Measurements from ENCODE around the gene KHDC4. TPM values are rescaled to one million over a fixed set of nuclear protein-coding genes. Genes with fewer than 3 reads are reported as not detected.

The KHDC4 gene
- total and polyA plus RNA-seq, 10 of the 15 experiments (the other 5 are each of a cell fraction or from before 2014, with no cell fraction given), result 11.7 to 109 (median 41.9) TPM

GRCh38 chr1:155946633-155947219, 12.5 kb upstream of the KHDC4 start:
- FAIRE-seq (no peak), ATAC-seq (peak; percentile 49), DNase-seq (ENCODE audit: low read depth, low spot score) (no peak)
- peak overlapping the region; percentile 12 for H3K4me3 ChIP-seq
- H3K4me1 ChIP-seq (ENCODE audit: control insufficient read depth, insufficient read depth, low read length), result peaks cover 50% of the 10 kb centered on the region
- BruUV-seq (replicated peaks), result no TSS peak
- peak overlapping the region; percentile 79 for H3K27ac ChIP-seq (ENCODE audit: control insufficient read depth, insufficient read depth)
- 24% methylated on average over 8 of the region's 8 CpGs for WGBS (ENCODE audit: insufficient coverage, insufficient replicate concordance, low lambda C conversion rate, missing lambda C conversion rate)
- H3K79me2 ChIP-seq (ENCODE audit: control insufficient read depth, insufficient read depth, low read length), result no peaks in the 10 kb centered on the region
- H3K27me3 ChIP-seq (replicated peaks in 1 of 2; ENCODE audit: control insufficient read depth in 2 of 2, insufficient read depth in 2 of 2, low read length in 1 of 2), result no peaks in the 10 kb centered on the region
- intact Hi-C loops (cut with micrococcal nuclease; ENCODE audit: unreplicated experiment) (loop anchor here (2.0 kb wide), 1 partner anchor 30 kb away; no protein-coding TSS in a partner anchor), in situ Hi-C loops (cut with MboI) (no loop called here)
- H2AFZ ChIP-seq (ENCODE audit: control insufficient read depth, low read depth, low read length), result no peak overlapping the region
- H3K9ac ChIP-seq (ENCODE audit: control insufficient read depth, insufficient read depth, low read length), result peak overlapping the region; percentile 27; the same call in 1 of the 2 replicates
- RAD21 ChIA-PET (ENCODE audit: unreplicated experiment), result interaction anchor here (0.7 to 4.4 kb wide), 15 partner anchors 9 to 180 kb away, joined by 3 to 130 read pairs (median 4); partner anchors contain the start of genes ARHGEF2 and KHDC4
- peaks cover 26 to 27% of the 10 kb centered on the region in 2 experiments; a peak in 3 of 4 replicates for H3K36me3 ChIP-seq (ENCODE audit: control insufficient read depth in 2 of 2, insufficient read depth in 2 of 2, low read length in 1 of 2)
- CTCF ChIA-PET, result interaction anchor here (1.0 to 5.0 kb wide), 13 partner anchors 9 to 150 kb away, joined by 3 to 44 read pairs (median 7); partner anchors contain the start of gene ARHGEF2
- POLR2A ChIA-PET, result interaction anchor here (0.6 to 10.8 kb wide), 7 partner anchors 10 to 341 kb away, joined by 4 to 273 read pairs (median 7); partner anchors contain the start of genes ARHGEF2, KHDC4 and SYT11
- SMC1A ChIA-PET (ENCODE audit: uncharacterized antibody, unreplicated experiment), result interaction anchor here (1.1 to 5.1 kb wide), 9 partner anchors 8 to 86 kb away, joined by 4 to 133 read pairs (median 11); partner anchors contain the start of genes ARHGEF2, KHDC4 and SYT11
- no peaks in the 10 kb centered on the region for H4K20me1 ChIP-seq (ENCODE audit: control insufficient read depth, insufficient read depth)
- H3K4me2 ChIP-seq (ENCODE audit: control insufficient read depth, insufficient read depth), result peak overlapping the region; percentile 97
- no peaks in the 10 kb centered on the region for H3K9me3 ChIP-seq (replicated peaks; ENCODE audit: control insufficient read depth, insufficient read depth, low read length)
- 0 out of 2 replicates have a peak, but pooled peaks have one; percentile 16 for TF ChIP-seq BCL11A (IDR thresholded peaks at IDR 0.05; ENCODE audit: low read depth, low read length)
- TF ChIP-seq ESRRA (IDR thresholded peaks at IDR 0.05; ENCODE audit: low read length), result no peak
- no peak for TF ChIP-seq NFYB (IDR thresholded peaks at IDR 0.05; ENCODE audit: insufficient read depth, low read depth, low read length)
- no peak for TF ChIP-seq REST (IDR thresholded peaks at IDR 0.05; ENCODE audit: low read depth, low read length)
- no peak for TF ChIP-seq NFYA (IDR thresholded peaks at IDR 0.05; ENCODE audit: borderline replicate concordance, low read depth, low read length)
- peak; percentile 21 for TF ChIP-seq NFIC (IDR thresholded peaks at IDR 0.05; ENCODE audit: low read depth, low read length)
- TF ChIP-seq SMAD1 (IDR thresholded peaks at IDR 0.05; ENCODE audit: low read depth, partially characterized antibody), result no peak
- TF ChIP-seq POLR2AphosphoS2 (IDR thresholded peaks at IDR 0.05; ENCODE audit: low read depth, low read length), result no peak
- no peak for TF ChIP-seq RAD51 (IDR thresholded peaks at IDR 0.05)
- no peak for TF ChIP-seq SREBF2 (IDR thresholded peaks at IDR 0.05; ENCODE audit: low read length)
- no peak for TF ChIP-seq CHD2 (IDR thresholded peaks at IDR 0.05; ENCODE audit: borderline replicate concordance, low read depth, low read length)
- TF ChIP-seq DPF2 (IDR thresholded peaks at IDR 0.05), result no peak
- no peak for TF ChIP-seq ETV6 (conservative IDR thresholded peaks at IDR 0.05 in 1 of 2, IDR thresholded peaks at IDR 0.05 in 1 of 2; ENCODE audit: borderline replicate concordance in 1 of 2, low read depth in 1 of 2)
- no peak for TF ChIP-seq CUX1 (IDR thresholded peaks at IDR 0.05; ENCODE audit: insufficient replicate concordance, low read depth, low read length)
- peak; percentile 12; the same call in 1 of the 2 replicates for TF ChIP-seq CREB1 (IDR thresholded peaks at IDR 0.05; ENCODE audit: low read depth)
